Activated CD4-positive, alpha-beta T cell treated with anti-CD3 and anti-CD28 coated beads for 1 hour (primary cell): ENCODE data around the gene RANBP6.

Experiments
- DNase-seq: peaks from one replicate; pipeline ENCODE4 v3.0.0-alpha.2; 2020

RANBP6 gene

GRCh38 chr9:6006749-6007057, 8.7 kb downstream of the RANBP6 start:
- DNase-seq, result no peak

- DNase-seq, result no peak
Measured at GRCh38 chr9:6000955-6001354, 14.5 kb downstream of the RANBP6 start.

GRCh38 chr9:5999443-6000101, 15.9 kb downstream of the RANBP6 start:
- DNase-seq, result no peak

DNA sequence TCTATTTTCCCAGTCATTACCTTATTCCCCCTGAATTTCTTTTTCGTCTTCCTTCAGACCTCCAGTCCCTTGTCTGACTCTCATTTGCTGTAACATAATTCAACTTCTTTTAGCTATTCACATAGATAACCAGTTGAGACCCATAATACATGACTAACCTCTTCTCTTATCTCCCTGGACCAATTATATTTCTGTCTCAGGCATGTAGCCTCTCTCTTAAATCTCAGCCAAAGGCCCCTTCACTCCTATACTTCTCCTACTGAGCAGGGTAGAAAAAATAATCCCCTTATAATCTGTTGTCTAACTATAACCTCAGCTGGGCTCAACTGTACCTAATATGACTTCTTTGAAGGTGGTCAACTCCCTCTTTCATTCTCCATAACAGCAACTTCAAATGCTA, 20.9 kb downstream of the RANBP6 start:
- no peak for DNase-seq

DNA sequence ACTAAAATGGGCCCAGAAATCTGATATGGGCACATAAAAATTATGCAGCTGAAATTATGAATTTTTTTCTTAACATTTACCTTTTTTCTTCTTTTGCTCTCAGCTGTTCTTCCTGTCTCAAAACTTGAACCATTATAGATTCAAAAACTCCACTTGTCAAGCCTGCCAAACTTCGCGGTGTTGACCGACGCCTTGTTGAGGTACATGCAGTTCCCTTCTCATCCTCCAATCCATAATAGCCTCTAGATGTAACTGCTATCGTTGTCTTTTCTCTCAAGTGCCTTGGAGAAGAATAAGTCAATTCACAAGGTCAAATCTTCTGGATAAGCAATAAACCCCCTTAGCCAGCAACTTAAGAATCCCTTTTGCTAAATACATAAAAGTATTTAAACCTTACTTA, 27.2 kb downstream of the RANBP6 start:
- no peak for DNase-seq

GRCh38 chr9:5983042-5983441, 32.4 kb downstream of the RANBP6 start:
- no peak for DNase-seq

DNA sequence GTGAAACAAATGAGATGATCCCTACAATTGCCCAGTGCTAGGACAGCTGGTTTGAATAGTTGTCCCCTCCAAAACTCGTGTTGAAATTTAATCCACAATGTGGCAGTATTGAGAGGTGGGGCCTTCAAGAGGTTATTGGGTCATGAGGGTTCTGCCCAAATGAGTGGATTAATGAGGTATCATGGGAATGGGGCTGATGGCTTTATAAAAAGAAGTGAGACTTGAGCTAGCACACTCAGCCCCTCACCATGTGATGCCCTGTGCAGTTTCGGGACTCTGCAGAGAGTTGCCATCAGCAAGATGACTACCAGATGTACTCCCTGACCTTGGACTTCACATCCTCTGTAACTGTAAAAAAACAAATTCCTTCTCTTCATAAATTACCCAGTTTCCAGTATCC, 33.1 kb downstream of the RANBP6 start:
- DNase-seq, result no peak

- no peak for DNase-seq
Measured at GRCh38 chr9:5978523-5978922, 36.9 kb downstream of the RANBP6 start.

GRCh38 chr9:5976674-5977397, 38.6 kb downstream of the RANBP6 start:
- no peak for DNase-seq

- no peak for DNase-seq
Measured at GRCh38 chr9:5971740-5972139, 43.7 kb downstream of the RANBP6 start.
